Esophagus squamous epithelium (tissue), 4 donors: ENCODE data around the gene CYP27B1.

Source experiments
- POLR2A ChIP-seq, 4 donors: fragments of 450-650 bp; IDR thresholded peaks; one replicate each; pipeline ENCODE4 v1.6.1; 2017; ENCODE audit warnings: antibody characterized with exemption in 4 of 4, mild to moderate bottlenecking in 4 of 4, moderate library complexity in 3 of 4
- TF ChIP-seq, protein P1 (sequence below), 6 experiments: fragments of 450-650 bp in 4 of 6; fragments of 200-600 bp in 2 of 6; sonication (generic) in 2 of 6; IDR thresholded peaks; one replicate each; pipeline ENCODE4 v1.5.1; 2016 to 2019; ENCODE audit warnings: antibody characterized with exemption in 6 of 6, mild to moderate bottlenecking in 4 of 6, moderate library complexity in 4 of 6

DNA sequence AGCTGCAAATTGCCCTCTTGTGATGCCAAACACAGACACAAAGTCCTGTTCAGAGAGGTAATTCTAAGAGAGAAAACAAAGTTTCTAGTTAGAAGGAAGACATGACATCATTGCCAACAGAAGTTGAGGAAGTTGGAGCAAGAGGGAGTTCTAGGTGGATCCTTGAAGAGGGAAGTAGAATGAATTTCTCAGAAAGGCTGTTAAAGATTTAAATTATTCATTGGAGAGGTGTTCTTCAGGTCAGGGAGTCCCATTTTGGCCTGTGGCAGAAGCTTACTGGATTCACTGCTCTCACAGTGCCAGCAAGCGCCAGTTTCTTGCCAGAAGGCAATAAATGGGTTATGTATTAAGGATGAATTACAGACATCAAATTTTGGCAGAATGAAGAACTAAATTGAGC lies 31.1 kb upstream of the CYP27B1 start:
- no peak for TF ChIP-seq POLR2A (IDR thresholded peaks at IDR 0.05)
- TF ChIP-seq, protein P1, sequence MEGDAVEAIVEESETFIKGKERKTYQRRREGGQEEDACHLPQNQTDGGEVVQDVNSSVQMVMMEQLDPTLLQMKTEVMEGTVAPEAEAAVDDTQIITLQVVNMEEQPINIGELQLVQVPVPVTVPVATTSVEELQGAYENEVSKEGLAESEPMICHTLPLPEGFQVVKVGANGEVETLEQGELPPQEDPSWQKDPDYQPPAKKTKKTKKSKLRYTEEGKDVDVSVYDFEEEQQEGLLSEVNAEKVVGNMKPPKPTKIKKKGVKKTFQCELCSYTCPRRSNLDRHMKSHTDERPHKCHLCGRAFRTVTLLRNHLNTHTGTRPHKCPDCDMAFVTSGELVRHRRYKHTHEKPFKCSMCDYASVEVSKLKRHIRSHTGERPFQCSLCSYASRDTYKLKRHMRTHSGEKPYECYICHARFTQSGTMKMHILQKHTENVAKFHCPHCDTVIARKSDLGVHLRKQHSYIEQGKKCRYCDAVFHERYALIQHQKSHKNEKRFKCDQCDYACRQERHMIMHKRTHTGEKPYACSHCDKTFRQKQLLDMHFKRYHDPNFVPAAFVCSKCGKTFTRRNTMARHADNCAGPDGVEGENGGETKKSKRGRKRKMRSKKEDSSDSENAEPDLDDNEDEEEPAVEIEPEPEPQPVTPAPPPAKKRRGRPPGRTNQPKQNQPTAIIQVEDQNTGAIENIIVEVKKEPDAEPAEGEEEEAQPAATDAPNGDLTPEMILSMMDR (IDR thresholded peaks at IDR 0.05), result no peak
